ENCODE data around the gene DUS2.

DNA sequence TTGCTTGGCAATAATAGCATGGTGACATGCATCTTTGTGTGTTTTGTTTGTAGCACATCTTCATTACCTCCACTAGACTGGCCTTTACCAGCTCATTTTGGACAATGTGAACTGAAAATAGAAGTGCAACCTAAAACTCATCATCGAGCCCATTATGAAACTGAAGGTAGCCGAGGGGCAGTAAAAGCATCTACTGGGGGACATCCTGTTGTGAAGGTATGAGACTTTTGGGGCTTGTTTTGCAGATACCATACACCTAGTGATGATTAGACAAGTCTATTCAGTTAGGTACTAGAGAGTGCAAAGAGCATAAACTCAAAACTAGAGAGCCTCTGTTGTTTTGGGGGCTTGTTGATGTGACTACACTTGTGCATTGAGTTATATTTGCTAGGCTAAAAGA, 103.3 kb downstream of the DUS2 start:
- TF ChIP-seq, protein P1, sequence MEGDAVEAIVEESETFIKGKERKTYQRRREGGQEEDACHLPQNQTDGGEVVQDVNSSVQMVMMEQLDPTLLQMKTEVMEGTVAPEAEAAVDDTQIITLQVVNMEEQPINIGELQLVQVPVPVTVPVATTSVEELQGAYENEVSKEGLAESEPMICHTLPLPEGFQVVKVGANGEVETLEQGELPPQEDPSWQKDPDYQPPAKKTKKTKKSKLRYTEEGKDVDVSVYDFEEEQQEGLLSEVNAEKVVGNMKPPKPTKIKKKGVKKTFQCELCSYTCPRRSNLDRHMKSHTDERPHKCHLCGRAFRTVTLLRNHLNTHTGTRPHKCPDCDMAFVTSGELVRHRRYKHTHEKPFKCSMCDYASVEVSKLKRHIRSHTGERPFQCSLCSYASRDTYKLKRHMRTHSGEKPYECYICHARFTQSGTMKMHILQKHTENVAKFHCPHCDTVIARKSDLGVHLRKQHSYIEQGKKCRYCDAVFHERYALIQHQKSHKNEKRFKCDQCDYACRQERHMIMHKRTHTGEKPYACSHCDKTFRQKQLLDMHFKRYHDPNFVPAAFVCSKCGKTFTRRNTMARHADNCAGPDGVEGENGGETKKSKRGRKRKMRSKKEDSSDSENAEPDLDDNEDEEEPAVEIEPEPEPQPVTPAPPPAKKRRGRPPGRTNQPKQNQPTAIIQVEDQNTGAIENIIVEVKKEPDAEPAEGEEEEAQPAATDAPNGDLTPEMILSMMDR (IDR thresholded peaks at IDR 0.05), result no peak
- TF ChIP-seq POLR2A (IDR thresholded peaks at IDR 0.05), result no peak
- no peak for TF ChIP-seq EP300 (IDR thresholded peaks at IDR 0.05)

All from stomach (tissue), 4 donors.